Gastrocnemius medialis (tissue), 4 donors: ENCODE results near the gene P2RX1. TPM values are rescaled to one million over a fixed set of nuclear protein-coding genes. Genes with fewer than 3 reads are reported as not detected.

Experiments
- ATAC-seq, 2 donors: fragments of 150-250 bp; one replicate each; pipeline ENCODE4 v1.9.1; 2016
- DNase-seq, 2 donors: peaks; one replicate each; pipeline ENCODE4 v3.0.0-alpha.2; 2019
- H3K27ac ChIP-seq, 4 donors: fragments of 200-600 bp; sonication (generic); 1 replicate in 1 of 4; 2 replicates in 3 of 4; pipeline ENCODE4 v1.5.1; 2016 to 2018; ENCODE audit warnings: mild to moderate bottlenecking in 2 of 4, moderate library complexity in 1 of 4
- H3K27me3 ChIP-seq, 3 donors: fragments of 200-600 bp; sonication (generic) in 2 of 3; 1 replicate in 1 of 3; 2 replicates in 2 of 3; pipeline versions ENCODE4 v1.5.1 to v1.6.0; 2016 to 2019; ENCODE audit warnings: mild to moderate bottlenecking in 1 of 3, moderate library complexity in 1 of 3
- H3K36me3 ChIP-seq, 2 donors: fragments of 200-600 bp; sonication (generic) in 1 of 2; one replicate each; pipeline ENCODE4 v1.5.1; 2017 to 2018
- H3K4me1 ChIP-seq, 2 donors: fragments of 200-600 bp; sonication (generic) in 1 of 2; one replicate each; pipeline ENCODE4 v1.5.1; 2016 to 2017; ENCODE audit warnings: mild to moderate bottlenecking in 2 of 2
- H3K4me3 ChIP-seq, 4 donors: fragments of 200-600 bp; sonication (generic) in 3 of 4; 1 replicate in 1 of 4; 2 replicates in 3 of 4; pipeline ENCODE4 v1.5.1; 2016 to 2019; ENCODE audit warnings: mild to moderate bottlenecking in 2 of 4
- H3K9me3 ChIP-seq, 3 donors: fragments of 200-600 bp; sonication (generic) in 2 of 3; 1 replicate in 1 of 3; 2 replicates in 2 of 3; pipeline ENCODE4 v1.5.1; 2016 to 2019
- CTCF ChIP-seq, 5 experiments: fragments of 450-650 bp in 3 of 5; fragments of 200-600 bp in 2 of 5; sonication (generic) in 2 of 5; IDR thresholded peaks in 4 of 5; conservative IDR thresholded peaks in 1 of 5; 1 replicate in 4 of 5; 2 replicates in 1 of 5; pipeline ENCODE4 v1.5.1; 2016 to 2019; ENCODE audit warnings: antibody characterized with exemption in 5 of 5, mild to moderate bottlenecking in 3 of 5, moderate library complexity in 3 of 5
- POLR2A ChIP-seq, 2 donors: fragments of 450-650 bp; IDR thresholded peaks; one replicate each; pipeline ENCODE4 v1.6.1; 2017; ENCODE audit warnings: antibody characterized with exemption in 2 of 2, mild to moderate bottlenecking in 2 of 2, moderate library complexity in 2 of 2
- in situ Hi-C, 4 donors: fragments of 200-750 bp; cut with MboI; loops; one replicate each; pipeline versions ENCODE4 v1.15.0 to v1.8.0; 2017; ENCODE audit warnings: low sequenced_read_pairs in 4 of 4
- intact Hi-C: fragments of 100-400 bp; cut with DNase I; formaldehyde crosslinking; loops from one replicate; pipeline ENCODE4 v1.15.1; 2023; ENCODE audit warnings: low total_unique reads
- total RNA-seq, 4 donors: library from RNA; depleted of rRNA; stranded (reverse); fragments of >200 nt; gene quantifications; one replicate each; pipeline versions ENCODE4 v1.1.0 to v1.2.3, GENCODE V29; 2016

Gene P2RX1
- total RNA-seq, 4 donors from 2014 or later = 0.25 to 0.59 (median 0.38) TPM; not detected in 1

- no peaks in the 10 kb centered on the region for H3K36me3 ChIP-seq
- intact Hi-C loops = no loop called here
- no peak overlapping the region for H3K4me3 ChIP-seq
- no peak for TF ChIP-seq CTCF (IDR thresholded peaks at IDR 0.05 in 4 of 5, conservative IDR thresholded peaks at IDR 0.05 in 1 of 5)
- TF ChIP-seq POLR2A (IDR thresholded peaks at IDR 0.05) = no peak
- in situ Hi-C loops = no loop called here
- no peak overlapping the region for H3K27ac ChIP-seq
- H3K9me3 ChIP-seq = no peaks in the 10 kb centered on the region
- ATAC-seq (no peak), DNase-seq (no peak)
- no peaks in the 10 kb centered on the region for H3K4me1 ChIP-seq
- H3K27me3 ChIP-seq = no peaks in the 10 kb centered on the region
Observed at GRCh38 chr17:3923466-3924190, 7.4 kb upstream of the P2RX1 start.

GRCh38 chr17:3922765-3923164, 6.5 kb upstream of the P2RX1 start:
- Histone ChIP-seq H3K4me1 (no peaks in the 10 kb centered on the region), H3K27me3 (no peaks in the 10 kb centered on the region), H3K27ac (no peak overlapping the region), H3K36me3 (no peaks in the 10 kb centered on the region), H3K9me3 (no peaks in the 10 kb centered on the region), H3K4me3 (no peak overlapping the region)
- intact Hi-C loops = no loop called here
- TF ChIP-seq CTCF (IDR thresholded peaks at IDR 0.05 in 4 of 5, conservative IDR thresholded peaks at IDR 0.05 in 1 of 5) = no peak
- TF ChIP-seq POLR2A (IDR thresholded peaks at IDR 0.05) = no peak
- ATAC-seq (no peak), DNase-seq (no peak)
- in situ Hi-C loops = no loop called here

GRCh38 chr17:3921502-3922319, 5.4 kb upstream of the P2RX1 start:
- no peak for ATAC-seq

GRCh38 chr17:3921006-3921405, 4.7 kb upstream of the P2RX1 start:
- no peaks in the 10 kb centered on the region for H3K9me3 ChIP-seq
- H3K4me3 ChIP-seq = no peak overlapping the region
- in situ Hi-C loops (no loop called here), intact Hi-C loops (no loop called here)
- H3K4me1 ChIP-seq = peaks cover 0 to 4% of the 10 kb centered on the region in 2 donors
- no peak for ATAC-seq
- H3K27me3 ChIP-seq = no peaks in the 10 kb centered on the region
- no peak for DNase-seq
- H3K36me3 ChIP-seq = no peaks in the 10 kb centered on the region
- no peak for TF ChIP-seq POLR2A (IDR thresholded peaks at IDR 0.05)
- no peak for TF ChIP-seq CTCF (IDR thresholded peaks at IDR 0.05 in 4 of 5, conservative IDR thresholded peaks at IDR 0.05 in 1 of 5)
- no peak overlapping the region for H3K27ac ChIP-seq

More at GRCh38 chr17:3921502-3922319, 5.4 kb upstream of the P2RX1 start:
- no peak for TF ChIP-seq POLR2A (IDR thresholded peaks at IDR 0.05)
- no peak for TF ChIP-seq CTCF (IDR thresholded peaks at IDR 0.05 in 4 of 5, conservative IDR thresholded peaks at IDR 0.05 in 1 of 5)
- Histone ChIP-seq H3K27me3 (no peaks in the 10 kb centered on the region), H3K36me3 (no peaks in the 10 kb centered on the region), H3K27ac (no peak overlapping the region), H3K4me1 (peaks cover 0 to 4% of the 10 kb centered on the region in 2 donors), H3K9me3 (no peaks in the 10 kb centered on the region), H3K4me3 (no peak overlapping the region)
- intact Hi-C loops (no loop called here), in situ Hi-C loops (no loop called here)
- no peak for DNase-seq
